ENCODE results near the gene PZP.

PZP gene

DNA sequence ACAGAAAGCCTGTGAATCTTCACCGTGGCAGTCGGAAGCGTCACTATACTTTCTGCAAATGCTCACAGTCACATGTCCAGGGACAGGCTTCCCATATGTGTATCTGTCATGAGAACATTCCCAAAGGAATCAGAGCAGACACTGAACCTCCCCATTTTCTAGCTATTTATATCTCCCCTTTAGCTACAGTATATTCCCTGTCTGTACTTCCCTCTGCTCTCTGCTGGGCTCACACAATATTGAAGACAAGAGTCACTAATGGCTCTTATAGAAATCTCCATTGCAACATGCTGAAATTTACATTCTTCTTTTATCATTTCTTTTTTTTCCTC, 100.7 kb downstream of the PZP start:
- no peak for DNase-seq (ENCODE audit: low spot score)
- in situ Hi-C loops (cut with MboI; ENCODE audit: low pct_unique_long_range_greater_than_20kb, low sequenced_read_pairs, unreplicated experiment): no loop called here

DNA sequence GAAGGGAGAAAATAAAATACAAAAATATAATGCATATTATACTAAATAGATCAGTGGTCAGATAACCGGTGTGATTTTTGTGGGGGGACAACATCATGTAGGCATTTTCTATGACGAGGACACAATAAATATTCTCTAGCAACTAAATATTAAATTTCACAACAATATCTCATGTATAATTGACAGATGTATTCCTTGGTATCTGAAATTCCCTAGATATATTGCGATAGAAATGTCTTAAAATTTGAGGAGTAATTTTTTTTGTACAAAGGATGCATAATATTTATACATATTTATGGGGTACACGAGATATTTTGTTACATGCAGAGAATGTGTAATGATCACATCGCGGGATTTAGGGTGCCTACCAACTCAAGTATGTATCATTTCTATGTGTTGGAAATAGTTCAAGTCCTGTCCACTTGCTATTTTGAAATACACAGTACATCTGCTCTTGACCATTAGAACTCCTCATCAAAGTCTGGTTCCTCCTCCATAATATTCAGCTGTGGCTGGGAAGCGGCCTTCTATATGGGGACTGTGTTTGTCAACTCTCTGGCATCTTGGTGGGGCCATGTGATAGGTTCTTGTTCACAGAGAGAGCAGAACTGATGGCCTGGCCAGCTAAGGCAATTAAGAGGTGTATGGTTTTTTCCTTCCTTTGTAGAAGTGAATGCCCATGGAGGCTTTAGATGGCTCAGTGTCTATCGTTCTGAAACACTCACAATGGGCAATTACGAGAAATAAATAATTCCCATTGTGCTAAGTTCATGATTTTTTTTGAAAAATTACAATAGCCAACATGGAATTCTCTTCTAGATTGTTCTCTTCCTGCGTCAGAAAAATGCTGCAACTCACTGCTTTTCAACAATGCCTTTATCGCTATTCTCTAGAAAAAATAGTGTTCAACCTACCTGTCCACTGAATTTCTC, 101.3 kb downstream of the PZP start:
- DNase-seq (ENCODE audit: low spot score): no peak
- in situ Hi-C loops (cut with MboI; ENCODE audit: low pct_unique_long_range_greater_than_20kb, low sequenced_read_pairs, unreplicated experiment): no loop called here

More for the DNA sequence above, 100.7 kb downstream of the PZP start:
- TF ChIP-seq, protein P1, sequence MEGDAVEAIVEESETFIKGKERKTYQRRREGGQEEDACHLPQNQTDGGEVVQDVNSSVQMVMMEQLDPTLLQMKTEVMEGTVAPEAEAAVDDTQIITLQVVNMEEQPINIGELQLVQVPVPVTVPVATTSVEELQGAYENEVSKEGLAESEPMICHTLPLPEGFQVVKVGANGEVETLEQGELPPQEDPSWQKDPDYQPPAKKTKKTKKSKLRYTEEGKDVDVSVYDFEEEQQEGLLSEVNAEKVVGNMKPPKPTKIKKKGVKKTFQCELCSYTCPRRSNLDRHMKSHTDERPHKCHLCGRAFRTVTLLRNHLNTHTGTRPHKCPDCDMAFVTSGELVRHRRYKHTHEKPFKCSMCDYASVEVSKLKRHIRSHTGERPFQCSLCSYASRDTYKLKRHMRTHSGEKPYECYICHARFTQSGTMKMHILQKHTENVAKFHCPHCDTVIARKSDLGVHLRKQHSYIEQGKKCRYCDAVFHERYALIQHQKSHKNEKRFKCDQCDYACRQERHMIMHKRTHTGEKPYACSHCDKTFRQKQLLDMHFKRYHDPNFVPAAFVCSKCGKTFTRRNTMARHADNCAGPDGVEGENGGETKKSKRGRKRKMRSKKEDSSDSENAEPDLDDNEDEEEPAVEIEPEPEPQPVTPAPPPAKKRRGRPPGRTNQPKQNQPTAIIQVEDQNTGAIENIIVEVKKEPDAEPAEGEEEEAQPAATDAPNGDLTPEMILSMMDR (IDR thresholded peaks at IDR 0.05; ENCODE audit: extremely low read depth, insufficient read depth, missing control alignments): no peak

DNA sequence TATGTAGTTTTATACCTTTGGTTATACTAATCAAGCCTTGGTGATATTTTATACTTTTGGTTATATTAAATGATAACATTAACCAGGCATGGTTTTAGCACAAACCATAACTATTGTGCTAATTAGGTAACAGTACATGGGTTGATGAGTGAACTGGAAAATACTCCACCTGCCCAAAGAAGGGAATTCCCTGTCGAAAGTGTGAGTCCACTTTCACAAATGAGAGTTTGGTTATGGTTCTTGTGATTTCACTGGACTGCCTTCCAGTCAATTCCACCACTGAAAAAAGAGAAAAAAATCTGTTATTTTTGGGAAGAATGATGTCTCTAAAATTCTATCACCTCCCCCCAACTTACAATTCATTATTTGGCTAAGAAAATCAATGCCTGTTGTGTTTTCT, 102.1 kb downstream of the PZP start:
- no peak for DNase-seq (ENCODE audit: low spot score)
- TF ChIP-seq, protein P1 (IDR thresholded peaks at IDR 0.05; ENCODE audit: extremely low read depth, insufficient read depth, missing control alignments): no peak
- in situ Hi-C loops (cut with MboI; ENCODE audit: low pct_unique_long_range_greater_than_20kb, low sequenced_read_pairs, unreplicated experiment): no loop called here

More for the DNA sequence above, 101.3 kb downstream of the PZP start:
- TF ChIP-seq, protein P1 (IDR thresholded peaks at IDR 0.05; ENCODE audit: extremely low read depth, insufficient read depth, missing control alignments): no peak

DNA sequence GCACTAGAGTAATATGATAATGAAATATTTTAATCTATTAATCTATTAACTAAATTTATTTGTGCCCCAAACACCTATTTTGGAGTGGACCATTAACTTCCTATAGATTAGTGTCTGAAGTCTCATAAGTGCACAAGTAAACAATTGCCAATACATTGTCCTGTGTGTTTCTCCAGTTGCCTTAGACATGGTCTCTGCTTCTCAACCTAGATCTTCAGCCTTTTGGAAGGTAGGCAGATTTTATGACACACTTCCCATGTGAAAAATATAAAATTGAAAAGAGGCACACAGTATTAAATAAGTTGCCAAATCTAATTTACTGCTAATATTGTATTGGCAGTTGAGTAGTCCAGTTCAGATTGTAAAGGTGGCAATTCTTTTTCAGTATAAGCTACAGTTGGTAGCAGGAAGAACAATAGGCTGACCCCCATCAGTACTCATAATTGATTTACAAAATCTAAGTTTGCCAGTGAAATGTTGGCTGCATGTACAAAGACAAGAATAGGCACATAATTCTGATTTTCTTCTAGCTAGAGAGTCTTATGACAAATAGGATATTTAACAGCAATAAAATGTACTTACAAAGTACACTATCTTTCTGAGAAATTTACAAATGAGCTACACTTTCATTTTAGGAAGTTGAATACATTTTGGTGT, 103.3 kb downstream of the PZP start:
- TF ChIP-seq, protein P1 (IDR thresholded peaks at IDR 0.05; ENCODE audit: extremely low read depth, insufficient read depth, missing control alignments): no peak
- in situ Hi-C loops (cut with MboI; ENCODE audit: low pct_unique_long_range_greater_than_20kb, low sequenced_read_pairs, unreplicated experiment): no loop called here
- no peak for DNase-seq (ENCODE audit: low spot score)

DNA sequence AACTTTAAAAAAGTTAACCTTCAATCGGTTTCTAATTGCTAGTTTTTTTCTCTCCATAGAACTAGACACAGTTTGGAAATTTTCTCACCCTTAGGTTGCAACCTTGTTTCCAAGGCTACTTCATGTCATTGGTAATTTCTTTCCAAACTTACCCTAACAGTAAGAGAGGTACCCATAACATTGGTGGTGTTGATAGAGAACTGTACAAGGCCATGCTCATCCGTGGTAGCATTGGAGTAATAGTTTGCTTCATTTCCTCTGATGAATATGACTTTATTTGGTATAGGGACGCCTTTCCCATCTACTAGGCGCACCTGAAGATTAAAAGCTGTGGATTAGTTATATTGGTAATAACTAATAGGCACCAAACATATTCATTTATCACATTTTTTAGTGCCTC, 104.1 kb downstream of the PZP start:
- in situ Hi-C loops (cut with MboI; ENCODE audit: low pct_unique_long_range_greater_than_20kb, low sequenced_read_pairs, unreplicated experiment): no loop called here
- TF ChIP-seq, protein P1 (IDR thresholded peaks at IDR 0.05; ENCODE audit: extremely low read depth, insufficient read depth, missing control alignments): no peak

DNA sequence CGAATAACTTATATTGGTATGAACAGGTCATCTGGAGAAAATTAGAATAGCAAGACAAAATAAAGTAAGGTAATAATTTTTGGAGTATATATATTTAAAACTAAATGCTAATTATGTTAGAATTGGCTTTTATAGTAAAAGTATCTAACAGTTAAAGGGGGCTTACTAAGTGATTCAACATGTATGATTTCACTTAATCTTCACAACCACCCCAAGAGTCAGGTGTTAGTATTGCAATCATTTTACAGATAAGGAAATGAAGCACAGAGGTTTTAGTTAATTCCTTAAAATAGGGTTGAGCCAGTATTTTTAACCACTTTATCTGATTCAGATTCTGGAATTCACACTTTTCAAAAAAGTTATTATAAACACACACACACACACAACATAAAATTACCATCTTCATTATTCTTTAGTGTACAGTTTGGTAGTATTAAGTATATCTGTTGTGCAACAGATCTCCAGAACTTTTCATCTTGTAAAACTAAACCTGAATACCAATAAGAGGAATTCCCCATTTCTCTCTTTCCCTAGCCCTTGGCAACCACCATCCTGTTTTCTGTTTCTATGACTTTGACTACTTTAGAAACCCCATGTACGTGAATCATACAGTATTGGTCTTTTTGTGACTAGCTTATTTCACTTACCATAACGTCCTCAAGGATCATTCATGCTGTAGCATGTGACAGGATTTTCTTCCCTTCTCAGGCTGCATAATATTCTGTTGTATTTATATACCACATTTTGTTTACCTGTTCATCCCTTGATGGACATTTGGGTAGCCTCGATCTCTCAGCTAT, 104.9 kb downstream of the PZP start:
- in situ Hi-C loops (cut with MboI; ENCODE audit: low pct_unique_long_range_greater_than_20kb, low sequenced_read_pairs, unreplicated experiment): no loop called here
- TF ChIP-seq, protein P1 (IDR thresholded peaks at IDR 0.05; ENCODE audit: extremely low read depth, insufficient read depth, missing control alignments): no peak
- no peak for DNase-seq (ENCODE audit: low spot score)

More for the DNA sequence above, 104.1 kb downstream of the PZP start:
- no peak for DNase-seq (ENCODE audit: low spot score)

Data from GM13977 (cell line).